ENCODE data around the gene GRIN3A.
"Not testable (repeated sequence)": the region's sequence is repeated elsewhere in the genome, so short reads cannot be mapped to it uniquely, and the experiment has no call there.

Gene GRIN3A

DNA sequence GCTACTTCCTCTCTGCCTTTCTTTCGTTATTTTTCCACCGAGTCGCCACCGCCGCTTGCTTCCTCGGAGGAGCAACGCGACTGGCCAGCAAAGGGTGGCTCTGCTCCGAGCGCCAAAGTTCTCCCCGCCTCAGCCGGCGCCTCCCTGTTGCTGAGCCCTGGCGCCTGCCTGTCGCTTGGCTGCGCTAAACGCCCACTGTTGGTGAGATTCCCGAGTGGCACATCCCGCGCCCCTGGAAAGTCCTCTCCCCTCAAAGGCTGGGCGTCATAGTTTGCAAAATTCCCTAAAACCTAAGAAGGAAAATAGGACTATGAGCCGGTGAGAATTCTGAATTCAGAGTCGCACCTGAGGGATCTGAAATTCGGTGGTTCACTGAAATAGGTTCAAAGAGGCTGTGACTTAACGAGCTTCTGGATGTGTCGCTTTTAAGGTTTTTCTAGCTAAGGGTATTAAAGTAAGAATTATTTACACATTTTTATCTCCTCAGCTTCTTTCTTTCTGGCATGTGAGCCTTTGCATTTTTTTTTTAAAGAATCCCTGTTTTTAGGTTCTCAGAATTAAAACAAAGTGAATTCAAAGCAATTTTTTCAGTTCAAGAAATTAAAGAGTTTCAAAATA lies at the start of gene GRIN3A:
Gene GRIN3A, minus strand, starts transcription at position 82 of the 618 bp plus-strand sequence. CDS start 668 bp downstream, outside the sequence.
- no peak for DNase-seq (ENCODE audit: low read depth in 2 of 2)

DNA sequence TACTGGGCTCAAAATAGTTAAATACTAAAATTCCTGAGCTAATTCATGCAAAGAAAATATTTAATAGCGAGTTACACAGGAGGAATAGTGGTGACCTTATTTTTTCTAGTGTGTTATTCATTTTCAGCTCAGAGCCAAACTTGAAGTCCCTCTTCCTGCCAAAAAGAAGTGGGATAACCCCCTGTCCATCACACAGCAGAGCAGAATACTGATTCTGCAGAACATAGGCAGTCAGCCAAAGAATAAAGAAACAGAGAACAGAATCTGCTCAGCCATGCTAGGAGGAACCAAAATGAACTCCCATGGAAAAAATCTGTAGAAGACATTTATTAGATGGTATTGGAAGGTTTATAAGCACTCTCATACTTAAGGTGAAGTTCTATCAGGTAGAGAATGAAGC lies 49.4 kb upstream of the GRIN3A start:
- no peak for DNase-seq (ENCODE audit: low read depth in 2 of 2)

DNA sequence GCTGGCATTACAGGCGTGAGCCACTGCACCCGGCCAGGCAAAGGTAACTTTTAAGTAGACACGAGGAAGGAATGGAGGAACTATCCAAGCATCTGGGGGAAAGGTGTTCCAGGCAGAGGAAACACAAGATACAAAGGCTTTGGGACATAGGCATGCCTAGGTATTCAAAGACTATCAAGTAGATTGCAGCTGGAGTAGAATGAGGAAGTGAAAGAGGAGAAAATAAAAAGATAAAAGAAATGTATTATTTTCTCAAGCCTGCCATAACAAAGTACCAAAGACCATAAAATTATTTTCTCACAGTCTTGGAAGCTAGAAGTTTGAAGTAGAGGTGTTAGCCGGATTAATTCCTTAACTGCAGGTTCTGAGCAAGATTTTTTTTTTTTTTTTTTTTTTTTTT lies 39.9 kb upstream of the GRIN3A start:
- DNase-seq (ENCODE audit: low read depth in 2 of 2): no peak

GRCh38 chr9:101764472-101764871 lies 26.0 kb upstream of the GRIN3A start:
- DNase-seq (ENCODE audit: low read depth in 2 of 2): no peak

- no peak for DNase-seq (ENCODE audit: low read depth in 2 of 2)
Observed at GRCh38 chr9:101758304-101758930, 20.0 kb upstream of the GRIN3A start.

- DNase-seq (ENCODE audit: low read depth in 2 of 2): no peak
Observed at GRCh38 chr9:101753716-101754115, 15.3 kb upstream of the GRIN3A start.

- no peak for DNase-seq (ENCODE audit: low read depth in 2 of 2)
Observed at GRCh38 chr9:101751895-101752294, 13.4 kb upstream of the GRIN3A start.

- DNase-seq (ENCODE audit: low read depth in 2 of 2): no peak
Observed at GRCh38 chr9:101739311-101739710, 864 bp upstream of the GRIN3A start.

DNA sequence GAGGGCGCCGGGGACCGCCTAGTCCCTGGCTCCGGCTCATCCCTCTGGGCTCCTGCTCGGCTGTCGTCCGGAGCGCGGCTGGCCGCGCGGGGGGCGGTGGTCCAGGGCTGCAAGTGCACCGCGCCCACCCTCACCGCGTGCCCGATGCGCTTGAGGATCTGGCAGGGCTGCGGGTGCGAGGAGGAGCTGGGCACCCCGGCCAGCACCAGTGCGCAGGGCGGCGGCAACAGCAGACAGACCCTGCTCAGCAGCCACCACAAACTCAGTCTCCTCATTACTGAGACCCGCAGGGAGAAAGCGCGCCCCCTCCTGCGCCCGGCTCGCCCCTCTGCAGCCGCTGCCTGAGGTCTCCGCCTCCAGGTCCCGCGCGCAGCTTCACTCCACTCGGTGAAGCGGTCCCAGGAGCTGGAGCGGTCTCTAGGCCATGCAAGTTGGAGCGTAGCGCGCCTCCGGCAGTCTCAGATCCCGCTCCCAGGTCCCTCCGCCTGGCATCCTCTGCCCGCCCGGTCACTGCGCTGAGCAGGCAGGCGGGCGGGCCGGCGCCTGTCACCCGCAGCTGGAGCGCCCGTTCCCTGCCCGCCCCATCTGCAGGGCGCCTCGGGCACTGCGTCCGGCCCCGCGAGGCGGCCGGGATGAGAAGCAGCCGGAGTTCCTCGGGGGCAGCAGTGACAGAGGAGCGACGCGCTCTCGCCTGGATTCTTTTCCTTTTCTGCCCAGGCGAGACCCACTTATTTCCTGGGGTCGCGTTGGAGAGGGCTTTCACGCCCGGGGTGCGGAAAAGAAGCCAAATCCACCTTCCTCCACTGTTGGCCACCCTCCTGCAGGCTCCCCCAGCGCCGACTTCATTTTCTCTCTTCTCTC lies 512 bp downstream of the GRIN3A start:
- no peak for DNase-seq (ENCODE audit: low read depth in 2 of 2)

GRCh38 chr9:101737165-101737704 lies 1.2 kb downstream of the GRIN3A start:
- no peak for DNase-seq (ENCODE audit: low read depth in 2 of 2)

GRCh38 chr9:101736717-101737116 lies 1.7 kb downstream of the GRIN3A start:
- no peak for DNase-seq (ENCODE audit: low read depth in 2 of 2)

DNA sequence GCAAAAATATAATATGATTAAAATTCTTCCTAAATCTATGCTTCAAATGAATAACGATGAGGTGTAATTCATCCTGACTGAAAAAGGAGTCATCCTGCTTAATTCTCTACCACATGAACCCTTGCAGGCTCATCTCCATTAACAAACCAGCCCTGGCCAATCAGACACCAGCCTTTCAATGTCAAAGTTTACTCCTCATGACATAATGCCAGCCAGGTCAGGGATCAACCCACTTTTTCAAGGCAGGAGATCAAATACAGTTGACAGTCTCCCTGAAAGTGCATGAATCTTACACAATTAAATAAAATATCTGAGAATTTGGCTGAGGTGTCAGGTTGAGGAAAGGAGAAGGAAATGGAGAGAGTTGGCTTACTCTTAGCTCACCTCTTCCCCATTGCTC lies 7.0 kb downstream of the GRIN3A start:
- DNase-seq (ENCODE audit: low read depth in 2 of 2): no peak

DNA sequence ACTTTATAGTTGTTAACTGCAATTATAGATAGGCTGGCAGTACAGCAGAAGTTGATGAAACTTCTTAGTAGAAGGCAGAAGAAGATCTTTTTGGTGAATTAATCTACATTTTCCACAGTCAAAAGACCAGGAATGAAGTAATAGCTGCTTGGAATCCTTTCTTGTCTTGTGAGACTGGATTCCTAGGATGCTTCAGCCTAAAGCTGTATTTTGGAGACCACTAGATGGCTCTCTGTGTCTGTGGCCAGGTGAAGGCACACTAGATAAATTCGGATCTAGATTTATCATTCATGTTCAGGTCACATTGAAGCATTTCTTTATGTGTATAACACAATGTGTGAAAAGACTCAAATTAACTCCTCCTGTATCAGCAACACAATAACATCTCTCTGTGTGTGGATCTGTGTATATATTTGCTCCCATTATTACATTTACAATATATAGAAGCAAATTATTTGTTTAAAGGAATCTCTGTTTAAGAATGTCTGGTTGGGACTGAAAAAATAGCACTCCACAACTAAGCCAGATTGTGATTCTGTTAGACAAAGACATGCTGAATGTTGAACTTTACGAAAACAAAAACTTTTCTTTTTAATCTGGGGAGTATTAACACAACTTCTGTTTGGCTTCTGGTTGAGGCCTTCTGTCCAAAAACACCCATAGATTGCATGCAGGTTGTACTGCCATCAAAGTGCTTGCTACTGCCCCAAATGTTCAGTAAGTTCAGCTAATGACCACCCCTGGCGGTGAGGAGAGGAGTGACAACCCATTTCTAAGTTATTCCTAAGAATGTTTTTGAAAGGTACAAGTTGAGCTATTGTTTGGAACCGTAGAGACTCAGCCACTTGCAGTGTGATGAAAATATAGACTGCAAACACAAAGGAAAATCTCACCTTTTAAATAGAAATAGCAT lies 10.6 kb downstream of the GRIN3A start:
- DNase-seq (ENCODE audit: low read depth in 2 of 2): no peak

DNA sequence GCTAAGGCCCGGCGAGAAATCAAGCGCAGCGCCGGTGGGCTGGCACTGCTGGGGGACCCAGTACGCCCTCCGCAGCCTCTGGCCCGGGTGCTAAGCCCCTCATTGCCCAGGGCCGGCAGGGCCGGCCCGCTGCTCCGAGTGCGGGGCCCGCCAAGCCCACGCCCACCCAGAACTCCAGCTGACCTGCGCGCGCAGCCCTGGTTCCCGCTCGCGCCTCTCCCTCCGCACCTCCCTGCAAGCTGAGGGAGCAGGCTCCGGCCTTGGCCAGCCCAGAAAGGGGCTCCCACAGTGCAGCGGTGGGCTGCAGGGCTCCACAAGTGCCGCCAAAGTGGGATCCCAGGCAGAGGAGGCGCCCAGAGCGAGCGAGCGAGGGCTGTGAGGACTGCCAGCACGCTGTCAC lies 14.2 kb downstream of the GRIN3A start:
- DNase-seq (ENCODE audit: low read depth in 2 of 2): not testable (repeated sequence)

DNA sequence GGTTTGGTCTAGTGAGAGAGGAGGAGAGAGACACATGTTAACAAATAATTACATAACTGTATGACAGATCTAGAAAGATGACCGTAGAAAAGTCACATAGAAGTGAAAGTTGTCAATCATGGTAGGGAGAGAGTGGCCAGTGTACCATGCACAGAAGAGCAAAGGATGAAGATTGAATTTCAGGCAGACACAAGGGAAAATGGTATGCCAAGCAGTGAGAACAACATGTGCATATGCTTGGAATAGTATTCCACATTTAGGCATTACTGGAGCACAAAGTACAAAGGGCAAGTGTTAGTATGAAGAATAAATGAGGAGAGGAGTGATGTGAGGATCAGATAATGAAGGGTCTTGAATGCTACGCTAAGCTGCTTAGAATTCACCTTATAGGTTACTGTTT lies 20.3 kb downstream of the GRIN3A start:
- DNase-seq (ENCODE audit: low read depth in 2 of 2): no peak

DNA sequence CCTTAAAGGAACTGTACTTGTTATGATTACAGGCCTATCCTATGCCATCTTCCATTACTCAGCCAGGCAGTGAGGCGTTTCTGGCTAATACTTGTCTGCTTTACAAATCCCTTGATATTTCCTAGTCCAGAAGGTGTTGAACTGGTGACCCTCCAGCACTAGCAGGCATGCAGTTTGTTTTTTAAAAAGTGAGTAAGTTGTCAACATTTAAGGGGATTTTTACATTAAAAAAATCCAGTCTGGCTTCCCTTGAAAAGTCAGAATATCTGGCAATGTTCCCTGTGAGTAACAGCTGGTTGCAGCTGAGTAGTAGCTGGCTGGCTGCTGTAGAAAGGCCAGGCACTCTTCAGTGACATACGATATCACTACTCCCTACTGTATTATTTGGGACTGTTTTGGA lies 21.8 kb downstream of the GRIN3A start:
- DNase-seq (ENCODE audit: low read depth in 2 of 2): no peak

GRCh38 chr9:101711330-101711941 lies 27.0 kb downstream of the GRIN3A start:
- no peak for DNase-seq (ENCODE audit: low read depth in 2 of 2)

DNA sequence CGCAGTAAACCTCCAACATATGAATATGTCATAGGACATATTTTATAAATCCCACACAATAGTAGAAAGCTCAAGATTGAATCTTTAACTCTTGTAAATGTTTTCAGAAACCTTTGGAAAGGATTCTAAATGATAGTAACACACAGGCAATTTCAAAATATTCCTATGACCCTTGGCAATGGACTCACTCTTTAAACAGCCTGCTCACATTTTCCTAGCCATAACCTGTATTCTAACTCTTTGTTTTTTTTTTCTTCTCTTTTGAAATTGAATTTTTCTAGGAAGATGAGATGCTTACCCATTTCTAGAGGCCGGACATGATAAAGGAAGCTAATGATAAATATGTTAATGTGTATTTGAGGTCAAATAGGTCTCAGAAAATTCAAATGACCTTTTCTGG lies 29.6 kb downstream of the GRIN3A start:
- no peak for DNase-seq (ENCODE audit: low read depth in 2 of 2)

DNA sequence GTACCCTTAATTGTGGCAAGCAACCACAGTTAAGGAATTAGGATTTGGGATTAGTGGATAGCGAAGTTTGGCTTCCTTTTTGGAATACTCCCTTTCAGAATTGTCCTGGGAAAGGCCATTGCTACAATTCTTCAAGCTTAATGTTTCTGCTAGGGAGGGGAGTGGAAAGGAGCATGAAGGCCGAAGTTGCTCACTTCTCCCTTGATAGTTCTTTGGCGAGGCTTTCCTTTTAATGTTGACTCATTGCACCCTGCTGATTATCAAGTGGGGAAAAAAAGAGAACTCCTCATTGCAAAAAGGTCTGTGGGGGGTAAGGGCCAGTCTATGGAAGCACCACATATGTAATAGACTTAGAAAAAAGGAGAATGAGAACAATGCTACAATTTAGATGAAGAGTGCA lies 30.7 kb downstream of the GRIN3A start:
- no peak for DNase-seq (ENCODE audit: low read depth in 2 of 2)

DNA sequence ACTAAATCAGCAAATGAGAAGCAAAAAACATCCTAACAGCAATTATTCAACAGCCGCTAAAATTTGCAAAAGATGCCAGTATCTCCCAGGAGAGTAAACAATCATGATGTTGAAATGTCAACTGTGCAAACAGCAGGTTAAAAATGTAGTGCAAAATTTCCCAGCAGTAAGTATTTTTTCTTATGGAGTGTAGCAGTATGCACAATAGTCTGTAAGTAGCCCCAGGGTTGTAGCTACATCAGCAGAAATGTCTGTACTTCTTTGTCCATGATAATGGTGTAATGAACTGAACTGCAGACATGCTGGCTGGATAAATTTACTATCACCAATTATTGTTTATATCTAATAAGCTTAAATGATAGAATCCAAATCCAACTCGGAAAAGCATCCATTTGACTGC lies 31.4 kb downstream of the GRIN3A start:
- DNase-seq (ENCODE audit: low read depth in 2 of 2): no peak

DNA sequence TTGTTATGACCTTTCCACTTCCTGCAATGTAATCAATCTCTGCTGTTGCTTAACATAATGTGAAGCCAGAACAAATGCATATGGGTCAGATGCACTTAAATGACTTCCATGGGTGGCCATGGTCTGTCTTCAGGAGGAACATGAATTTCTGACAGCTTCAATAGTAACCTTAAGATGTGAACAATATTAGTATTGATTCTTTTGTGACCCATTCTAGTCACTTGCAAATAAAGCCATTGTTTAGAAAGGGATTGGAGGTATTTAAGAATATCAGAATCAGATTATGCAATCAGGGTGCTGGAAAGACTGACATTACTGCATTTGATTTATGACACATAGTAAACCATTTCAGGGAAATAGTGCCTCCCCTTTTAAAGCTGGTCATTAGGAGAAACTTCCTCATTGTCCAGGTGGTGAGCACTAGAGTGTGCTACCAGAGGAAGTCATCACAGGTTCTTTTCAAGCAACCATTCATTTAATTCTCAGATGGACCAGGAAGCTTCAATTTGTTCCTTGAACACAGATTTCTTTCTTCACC lies 32.1 kb downstream of the GRIN3A start:
- no peak for DNase-seq (ENCODE audit: low read depth in 2 of 2)
